GM19463 (cell line): Measurements from ENCODE around the gene ADCY2.

Source experiments
- ATAC-seq: cut with Tn5 transposase; IDR thresholded peaks from one replicate; pipeline ENCODE4 v1.9.1; 2021; ENCODE audit warnings: mild to moderate bottlenecking, moderate library complexity; ENCODE audit not compliant: unreplicated experiment

Gene ADCY2

DNA sequence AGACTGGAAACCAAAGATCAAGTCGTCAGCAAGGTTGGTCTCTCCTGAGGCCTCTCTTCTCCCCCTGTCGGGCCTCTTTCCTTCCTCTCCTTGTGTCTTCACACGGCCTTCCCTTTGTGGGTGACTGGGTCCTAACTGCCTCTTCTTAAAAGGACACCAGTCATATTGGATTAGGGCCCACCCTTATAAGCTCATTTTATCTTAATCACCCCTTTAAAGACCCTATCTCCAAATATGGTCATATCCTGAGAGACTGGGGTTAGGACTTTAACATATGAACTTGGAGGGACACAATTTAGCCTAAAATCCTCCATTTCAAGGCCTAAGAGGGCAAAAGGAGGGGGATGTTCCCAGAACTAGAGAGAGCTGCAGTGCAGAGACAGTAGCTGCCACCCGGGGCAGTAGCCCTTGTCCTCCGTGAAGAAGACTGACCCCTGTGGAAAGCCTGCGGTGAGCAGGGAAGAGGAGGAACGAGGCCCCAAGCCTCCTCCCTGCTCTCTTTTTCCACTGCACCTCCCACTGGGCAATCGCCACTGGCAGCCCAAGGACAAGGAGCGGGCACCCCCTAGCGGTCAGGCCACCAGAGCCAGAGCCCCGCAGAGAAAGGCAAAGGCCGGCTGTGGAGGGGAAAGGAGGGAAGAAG, 420.1 kb downstream of the ADCY2 start:
- ATAC-seq = peak; percentile 91

DNA sequence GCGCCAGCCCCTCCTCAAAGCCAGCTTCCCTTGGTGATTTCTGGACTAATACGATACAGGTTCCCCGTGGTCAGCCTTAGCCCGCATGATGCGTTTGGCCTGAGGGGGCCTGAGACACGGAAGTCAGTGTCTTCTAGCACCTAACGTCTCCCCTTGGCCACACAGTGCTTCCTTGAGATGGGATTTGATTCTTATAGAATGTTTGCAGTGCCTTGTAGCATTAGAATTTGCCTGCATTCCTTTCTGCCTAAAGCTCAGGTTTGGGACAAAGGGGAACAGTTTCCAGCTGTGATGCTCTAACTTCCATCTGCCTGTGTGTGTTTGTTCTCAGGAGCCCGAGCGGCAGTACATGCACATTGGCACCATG, 420.6 kb downstream of the ADCY2 start:
- no peak for ATAC-seq

DNA sequence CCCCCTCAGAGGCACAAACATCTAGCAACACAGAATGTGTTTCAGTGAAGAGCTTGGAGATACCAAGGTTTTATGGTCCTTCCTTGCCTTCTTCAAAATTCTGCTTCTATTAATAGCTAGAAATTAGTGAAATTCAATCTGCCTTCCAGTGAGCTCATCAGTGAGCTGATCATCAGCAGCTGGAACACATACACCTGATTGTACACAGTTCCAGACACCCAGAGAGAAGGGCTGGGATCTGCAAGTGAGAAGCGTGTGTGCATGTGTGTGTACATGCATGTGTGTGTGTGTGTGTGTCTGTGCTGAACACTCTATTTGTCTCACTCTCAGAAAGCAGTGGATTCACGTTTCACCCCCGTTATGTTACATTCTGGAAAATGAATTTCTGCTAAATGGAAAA, 426.5 kb downstream of the ADCY2 start:
- ATAC-seq = no peak

DNA sequence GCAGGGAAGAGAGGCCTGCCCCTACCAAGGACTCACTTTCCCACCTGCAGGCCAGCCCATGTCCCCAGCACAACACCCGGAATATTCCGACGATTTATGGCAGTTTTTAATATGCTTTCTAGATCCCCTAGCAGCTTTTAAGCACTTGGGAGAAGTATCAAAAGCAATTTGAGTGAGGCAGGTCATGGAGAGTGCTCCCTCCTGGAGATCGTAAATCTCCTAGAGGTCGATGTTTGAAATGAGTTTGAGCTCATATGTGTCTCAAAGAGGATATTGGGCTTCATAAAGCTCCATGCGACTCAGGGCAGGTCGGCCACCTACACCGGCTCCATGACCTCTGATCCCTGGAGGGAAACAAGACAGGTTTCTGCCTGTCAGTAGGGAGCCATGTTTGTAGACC, 427.7 kb downstream of the ADCY2 start:
- ATAC-seq = no peak

DNA sequence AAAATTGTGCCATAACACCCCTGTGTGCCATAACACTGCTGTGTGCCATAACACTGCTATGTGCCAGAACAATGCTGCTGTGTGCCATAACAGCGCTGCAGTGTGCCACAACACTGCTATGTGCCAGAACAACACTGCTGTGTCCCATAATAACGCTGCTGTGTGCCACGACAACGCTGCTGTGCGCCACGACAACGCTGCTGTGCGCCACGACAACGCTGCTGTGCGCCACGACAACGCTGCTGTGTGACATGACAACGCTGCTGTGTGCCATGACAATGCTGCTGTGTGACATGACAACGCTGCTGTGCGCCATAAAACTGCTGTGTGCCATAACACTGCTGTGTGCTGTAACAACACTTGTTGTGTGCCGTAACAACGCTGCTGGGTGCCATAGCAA, 429.1 kb downstream of the ADCY2 start:
- ATAC-seq = no peak

DNA sequence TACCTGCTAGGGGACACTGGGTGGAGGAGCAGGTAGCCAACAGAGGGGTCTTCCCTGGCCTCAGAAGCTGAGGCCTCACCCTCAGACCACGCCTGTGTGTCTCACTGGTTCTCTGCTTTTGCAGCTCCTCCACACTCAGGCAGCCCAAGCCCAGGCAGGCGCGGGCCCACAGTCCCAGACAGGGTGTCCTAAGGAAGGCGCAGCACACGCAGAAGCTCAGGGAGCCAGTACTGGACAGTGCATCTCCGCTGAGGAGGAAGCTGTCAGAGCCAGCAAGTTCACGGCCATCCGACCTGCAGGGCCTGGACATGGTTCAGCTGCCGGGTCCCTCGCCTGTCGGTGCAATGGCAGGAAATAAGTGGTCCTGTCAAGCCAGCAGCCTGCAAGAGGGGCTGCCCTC, 429.7 kb downstream of the ADCY2 start:
- ATAC-seq = no peak

DNA sequence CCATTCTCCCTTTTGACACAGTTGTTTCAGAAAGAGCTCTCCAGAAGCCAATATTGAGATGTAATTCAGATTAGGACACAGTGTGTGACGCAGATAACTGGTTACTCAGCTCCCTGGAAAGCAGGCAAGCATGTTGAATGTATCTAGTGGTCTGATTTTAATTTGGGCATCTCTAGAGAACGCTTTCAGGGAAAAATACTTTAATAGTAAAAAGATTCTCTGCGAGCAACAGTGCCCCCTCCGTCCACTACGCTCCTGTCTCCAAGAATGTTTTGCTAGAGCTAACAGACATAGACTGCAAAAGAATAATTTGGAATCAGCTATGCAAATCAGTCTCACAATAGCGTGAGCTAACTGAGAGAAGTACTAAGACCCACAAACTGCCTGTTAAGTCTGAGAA, 431.7 kb downstream of the ADCY2 start:
- no peak for ATAC-seq

DNA sequence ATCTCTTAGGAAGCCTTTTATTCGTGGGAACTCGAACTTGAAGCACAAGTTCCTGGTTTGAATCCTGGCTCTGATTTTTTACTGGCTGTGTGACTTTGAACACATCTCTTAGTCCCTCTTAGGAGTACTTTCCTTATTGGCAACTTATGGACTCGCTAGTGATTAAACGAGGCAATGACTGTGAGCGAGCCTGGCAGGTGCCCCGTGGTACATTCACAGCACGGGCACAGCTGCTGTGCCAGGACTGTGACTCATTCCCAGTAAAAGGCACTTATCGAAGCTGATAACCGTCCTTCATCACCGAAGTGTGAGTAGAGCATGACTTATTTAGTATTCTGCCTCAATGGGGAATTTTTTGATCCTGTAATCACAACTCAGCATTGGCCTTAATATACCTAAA, 432.3 kb downstream of the ADCY2 start:
- ATAC-seq = no peak

DNA sequence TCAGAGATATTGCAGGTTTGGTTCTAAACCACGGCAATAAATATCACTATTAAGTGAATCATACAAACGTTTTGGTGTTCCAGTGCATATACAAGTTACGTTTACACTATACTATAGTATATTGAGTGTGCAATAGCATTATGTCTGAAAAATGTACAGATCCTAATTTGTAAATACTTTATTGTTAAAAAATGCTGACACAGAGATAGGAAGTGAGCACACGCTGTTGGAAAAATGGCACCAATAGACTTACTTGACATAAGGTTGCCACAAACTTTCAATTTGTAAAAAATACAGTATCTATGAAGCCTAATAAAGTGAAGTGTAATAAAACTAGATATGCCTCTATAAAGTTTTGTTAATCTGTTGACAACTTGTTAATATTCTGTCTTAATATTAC, 439.0 kb downstream of the ADCY2 start:
- no peak for ATAC-seq

DNA sequence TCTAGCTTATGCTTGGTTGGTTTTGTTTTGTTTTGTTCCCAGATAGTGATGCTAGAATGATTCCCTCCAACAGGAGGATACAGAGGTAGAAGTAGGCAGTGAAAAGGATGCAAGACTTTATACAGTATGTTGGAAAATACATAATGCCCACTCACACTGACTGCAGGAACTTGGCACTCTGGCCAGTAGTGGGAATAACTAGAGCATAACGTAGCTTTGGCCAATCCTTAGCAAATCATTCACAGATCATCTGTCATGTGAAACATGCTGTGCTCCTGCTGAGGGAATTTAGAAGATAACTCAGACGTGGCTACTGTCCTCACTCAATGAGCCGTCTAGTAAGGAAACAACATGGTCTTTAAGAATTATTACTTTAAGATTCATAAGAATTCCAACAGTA, 441.5 kb downstream of the ADCY2 start:
- no peak for ATAC-seq

DNA sequence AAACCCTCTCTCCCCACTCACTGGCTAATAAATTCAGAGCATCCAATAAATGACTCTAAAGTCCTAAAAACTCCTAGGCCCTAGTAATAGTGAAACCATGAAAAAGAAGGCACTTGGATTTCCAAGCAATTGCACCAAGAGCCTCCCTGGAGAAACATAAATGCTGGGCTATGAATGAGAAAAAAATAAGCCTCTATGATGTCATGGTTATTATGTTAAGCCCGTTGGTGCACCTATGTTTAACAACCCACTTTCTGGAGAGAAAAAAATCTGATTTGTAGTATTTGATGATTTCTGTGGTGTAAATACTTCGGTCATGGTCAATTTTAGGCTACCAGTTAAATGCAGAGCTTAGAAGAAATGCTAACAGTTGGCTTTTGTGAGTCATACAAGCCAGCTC, 446.6 kb downstream of the ADCY2 start:
- no peak for ATAC-seq

DNA sequence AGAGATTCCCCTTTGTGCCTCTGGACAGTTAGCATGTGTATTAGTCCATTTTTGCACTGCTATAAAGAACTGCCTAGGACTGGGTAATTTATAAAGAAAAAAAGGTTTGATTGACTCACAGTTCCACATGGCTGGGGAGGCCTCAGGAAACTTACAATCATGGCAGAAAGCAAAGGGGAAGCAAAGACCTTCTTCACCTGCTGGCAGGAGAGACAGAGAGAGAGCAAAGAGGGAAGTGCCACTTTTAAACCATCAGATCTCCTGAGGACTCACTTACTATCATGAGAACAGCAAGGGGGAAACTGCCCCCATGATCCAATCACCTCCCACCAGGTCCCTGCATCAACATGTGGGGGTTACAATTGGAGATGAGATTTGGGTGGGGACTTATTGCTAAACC, 449.0 kb downstream of the ADCY2 start:
- ATAC-seq = no peak

DNA sequence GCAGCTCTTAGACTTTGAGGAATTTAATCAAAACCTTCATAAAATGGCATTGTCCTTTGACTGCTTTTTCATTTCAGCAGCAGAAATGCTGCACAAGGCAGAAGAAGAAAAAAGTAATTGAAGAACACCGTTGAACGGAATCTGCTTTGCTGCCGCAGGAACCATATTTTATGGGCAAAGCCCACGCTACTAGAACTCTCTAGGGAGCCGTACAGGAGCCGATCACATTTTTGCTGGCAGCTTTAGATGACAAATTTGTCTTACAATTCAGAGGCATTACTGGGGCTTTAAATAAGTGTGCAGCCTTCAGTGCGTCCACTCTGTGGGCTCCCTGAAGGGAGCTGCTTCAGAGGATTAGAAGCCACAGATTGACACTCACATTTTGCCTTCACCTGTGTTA, 449.6 kb downstream of the ADCY2 start:
- no peak for ATAC-seq

DNA sequence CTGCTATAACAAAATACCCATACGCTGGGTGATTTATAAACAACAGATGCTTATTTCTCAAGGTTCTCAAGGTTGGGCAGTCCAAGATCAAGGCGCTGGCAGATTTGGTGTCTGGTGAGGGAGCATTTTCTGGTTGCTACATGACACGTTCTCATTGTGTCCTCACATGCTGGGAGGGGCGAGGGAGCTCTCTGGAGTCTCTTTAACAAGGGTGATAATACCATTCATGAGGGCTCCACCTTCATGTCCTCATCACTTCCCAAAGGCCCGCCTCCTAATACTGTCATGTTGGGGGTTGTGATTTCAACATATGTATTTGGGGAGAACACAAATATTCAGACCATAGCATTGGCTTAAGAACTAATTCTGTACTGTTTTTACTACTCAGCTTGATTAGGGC, 450.4 kb downstream of the ADCY2 start:
- no peak for ATAC-seq

DNA sequence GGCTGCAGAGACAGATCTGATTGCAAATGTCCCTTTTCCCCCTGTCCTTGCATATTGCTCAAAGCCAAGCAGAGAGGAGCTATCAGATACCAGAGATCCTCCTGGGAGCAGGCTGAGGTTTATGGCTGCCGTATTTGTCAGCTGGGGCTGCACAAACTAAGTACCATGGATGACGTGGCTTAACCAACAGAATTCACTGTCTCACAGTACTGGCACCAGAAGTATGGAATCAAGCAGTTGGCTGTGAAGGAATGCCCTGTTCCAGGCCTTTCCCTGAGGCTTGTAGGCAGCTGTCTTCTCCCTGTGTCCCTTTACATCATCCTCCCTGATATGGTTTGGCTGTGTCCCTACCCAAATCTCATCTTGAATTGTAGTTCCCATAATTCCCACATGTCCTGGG, 452.4 kb downstream of the ADCY2 start:
- ATAC-seq = no peak

DNA sequence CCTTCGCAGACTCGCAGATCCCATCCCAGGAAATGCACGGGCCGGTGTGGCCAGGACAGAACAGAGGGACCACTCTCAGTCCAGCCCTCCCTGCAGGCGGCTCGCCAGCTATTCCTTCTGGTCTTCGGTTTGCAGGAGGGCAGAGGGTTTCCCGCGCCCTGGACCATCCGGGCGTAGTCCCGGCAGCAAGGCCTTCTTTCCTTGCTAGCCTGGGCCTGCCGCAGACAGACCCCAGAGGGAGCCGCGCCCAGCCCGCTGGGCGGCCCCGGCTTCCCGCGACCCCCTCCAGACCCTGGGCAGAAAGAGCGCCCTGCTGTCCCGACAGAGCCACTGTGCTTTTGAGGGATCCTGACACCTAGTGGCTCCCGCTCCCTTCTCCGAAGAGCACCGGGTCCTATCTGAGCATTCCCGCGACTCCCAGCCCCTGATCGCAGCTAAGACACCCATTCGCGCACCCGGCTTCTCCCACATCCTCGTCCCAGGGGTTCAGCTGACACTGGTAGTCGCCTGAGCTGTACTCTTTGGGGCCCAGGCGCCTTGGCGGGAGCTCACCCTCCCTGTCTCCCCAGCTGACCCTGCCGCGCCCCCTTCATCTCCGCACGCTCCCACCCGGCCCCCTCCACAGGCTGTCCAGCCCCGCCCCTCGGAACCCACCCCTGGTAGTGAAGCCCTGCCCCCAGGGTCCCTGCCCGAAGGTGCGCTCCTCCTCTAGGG, 453.9 kb downstream of the ADCY2 start:
- ATAC-seq = no peak

DNA sequence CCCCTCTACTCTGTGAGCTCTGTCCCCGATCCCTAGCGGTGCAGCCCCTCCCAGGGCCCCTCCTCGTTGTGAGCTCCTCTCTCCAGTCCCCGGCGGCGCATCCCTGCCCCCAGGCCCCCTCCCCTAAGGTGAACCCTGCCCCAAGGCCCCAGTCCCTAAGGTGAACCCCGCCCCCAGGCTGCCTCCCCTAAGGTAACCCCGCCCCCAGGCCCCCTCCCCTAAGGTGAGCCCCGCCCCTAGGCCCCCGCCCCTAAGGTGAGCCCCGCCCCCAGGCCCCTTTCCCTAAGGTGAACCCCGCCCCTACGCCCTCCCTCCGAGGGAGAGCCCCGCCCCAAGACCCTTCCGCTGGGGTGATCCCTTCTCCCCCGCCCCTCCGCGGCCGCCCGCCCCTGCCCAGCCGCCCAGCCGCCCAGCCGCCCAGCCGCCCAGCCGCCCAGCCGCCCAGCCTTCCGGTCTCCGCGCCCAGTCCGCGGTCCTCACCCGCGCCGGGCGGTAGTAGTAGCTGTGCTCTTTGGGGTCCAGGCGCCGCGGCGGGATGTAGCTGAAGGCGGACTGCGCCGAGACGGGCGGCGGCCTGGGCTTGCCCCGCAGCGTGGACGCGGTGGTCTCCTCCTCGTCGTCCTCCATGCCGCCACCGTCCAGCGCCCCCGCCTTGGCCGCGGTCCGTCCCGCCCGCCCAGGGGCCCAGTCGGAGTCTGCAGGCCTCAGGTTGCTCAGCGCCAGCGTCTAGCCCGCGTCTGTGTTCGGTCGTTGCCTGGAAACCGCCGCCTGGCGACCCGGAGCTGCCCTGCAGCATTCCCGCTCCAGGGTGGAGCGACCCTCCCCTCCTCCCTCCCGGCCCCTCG, 454.7 kb downstream of the ADCY2 start, which contains the start of gene CFAP90:
Gene CFAP90 (minus strand): TSS at position 739 of the 845 bp plus-strand sequence. CDS start 112 bp downstream, at position 627.
- no peak for ATAC-seq

DNA sequence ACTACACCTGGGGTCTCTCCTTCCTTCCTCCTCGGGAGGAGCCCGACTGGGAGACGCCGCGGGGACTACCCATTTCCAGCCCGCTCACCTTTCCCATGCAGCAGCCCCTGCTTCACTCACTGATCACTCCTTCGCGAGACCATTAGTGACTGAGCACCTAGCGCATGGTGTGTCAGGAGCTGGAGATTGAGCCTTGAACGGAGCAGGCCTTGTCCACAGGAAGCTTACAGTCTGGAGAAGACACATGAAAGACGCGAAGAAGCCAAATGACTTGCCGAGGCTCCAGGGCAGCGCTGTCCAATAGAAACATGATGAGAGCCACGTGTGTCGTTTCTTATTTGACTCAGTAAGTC, 455.3 kb downstream of the ADCY2 start:
- ATAC-seq = no peak

DNA sequence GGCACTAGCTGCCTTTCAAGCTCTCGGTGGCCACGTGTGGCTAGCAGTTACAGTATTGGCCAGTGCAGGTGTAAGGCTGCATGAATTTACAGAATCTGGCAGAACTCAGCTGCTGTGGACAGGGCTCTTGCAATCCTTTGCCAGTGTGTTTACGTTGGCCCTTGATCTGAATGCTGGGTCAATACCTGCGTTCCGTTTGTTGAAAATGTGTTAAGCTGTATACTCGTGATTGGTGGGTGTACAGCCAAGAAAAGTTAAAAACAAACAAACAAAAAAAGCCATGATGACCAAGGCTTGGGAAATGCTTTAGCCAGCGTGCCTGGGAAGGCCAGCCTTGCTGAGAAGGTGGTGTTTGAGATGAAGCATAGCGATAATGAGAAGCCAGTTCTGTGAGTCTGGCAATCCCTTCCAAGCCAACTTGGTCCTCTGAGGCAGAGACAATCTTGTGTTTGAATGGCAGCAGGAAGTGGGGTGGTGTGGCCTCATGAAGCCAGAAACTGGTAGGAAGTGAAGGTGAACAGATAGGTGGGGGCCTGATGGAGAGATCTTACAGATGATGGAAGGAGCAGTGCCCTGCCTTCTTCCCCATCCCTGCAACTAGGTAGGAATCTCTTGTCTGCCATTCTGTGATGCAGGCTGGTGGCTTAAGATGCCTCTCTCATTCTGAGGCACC, 455.8 kb downstream of the ADCY2 start:
- ATAC-seq = no peak

DNA sequence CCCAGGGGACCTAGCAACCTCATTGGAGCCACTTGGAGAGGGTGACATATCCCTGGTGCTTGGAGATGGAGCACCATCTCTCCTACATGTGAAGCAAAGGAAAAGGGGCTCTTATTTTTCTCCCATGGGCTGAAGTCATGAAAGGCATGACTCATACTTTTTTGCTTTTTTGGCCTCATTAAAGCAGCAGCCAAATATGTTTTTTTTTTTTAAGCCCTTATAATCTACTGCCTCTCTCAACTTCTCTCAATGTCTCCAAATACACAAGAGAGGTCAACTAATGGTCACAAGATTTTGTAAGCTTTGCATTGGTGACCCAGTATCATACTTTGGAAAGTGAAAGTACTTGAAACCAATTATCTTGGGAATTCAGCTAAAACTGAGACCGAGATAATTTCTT, 456.6 kb downstream of the ADCY2 start:
- no peak for ATAC-seq

DNA sequence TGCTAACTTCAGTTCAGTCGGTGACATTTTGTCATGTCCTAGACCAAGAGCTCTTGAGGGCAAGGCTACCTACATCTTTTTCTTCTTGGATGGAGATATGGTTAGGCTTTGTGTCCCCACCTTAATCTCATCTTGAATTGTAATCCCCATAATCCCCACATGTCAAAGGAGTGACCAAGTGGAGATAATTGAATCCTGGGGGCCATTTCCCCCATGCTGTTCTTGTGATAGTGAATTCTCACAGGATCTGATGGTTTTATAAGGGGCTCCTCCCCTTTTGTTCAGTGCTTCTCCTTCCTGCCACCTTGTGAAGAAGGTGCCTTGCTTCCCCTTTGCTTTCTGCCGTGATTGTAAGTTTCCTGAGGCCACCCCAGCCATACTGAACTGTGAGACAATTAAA, 457.1 kb downstream of the ADCY2 start:
- ATAC-seq = no peak

DNA sequence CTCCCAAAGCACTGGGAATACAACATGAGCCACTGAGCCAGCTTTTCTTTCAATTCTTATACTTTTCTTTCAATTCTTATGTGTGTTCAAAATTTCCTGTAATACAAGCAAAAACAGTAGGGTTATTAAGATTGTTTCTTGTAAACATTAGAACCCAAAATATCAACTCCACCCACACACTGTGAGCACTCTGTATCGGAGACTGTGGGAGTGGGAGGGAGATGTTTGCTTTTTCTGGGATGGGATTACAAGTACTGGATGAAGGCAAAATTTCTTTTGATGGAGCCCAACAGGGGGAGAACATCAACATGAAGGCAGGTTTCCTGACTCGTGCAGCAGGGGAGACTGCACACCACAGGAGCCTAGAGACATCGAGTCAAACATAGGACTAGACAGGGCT, 459.7 kb downstream of the ADCY2 start:
- ATAC-seq = no peak
